ENCODE measurements around the gene TGFB1I1.
"Not testable (repeated sequence)": the region's sequence is repeated elsewhere in the genome, so short reads cannot be mapped to it uniquely, and the experiment has no call there.

The TGFB1I1 gene

DNA sequence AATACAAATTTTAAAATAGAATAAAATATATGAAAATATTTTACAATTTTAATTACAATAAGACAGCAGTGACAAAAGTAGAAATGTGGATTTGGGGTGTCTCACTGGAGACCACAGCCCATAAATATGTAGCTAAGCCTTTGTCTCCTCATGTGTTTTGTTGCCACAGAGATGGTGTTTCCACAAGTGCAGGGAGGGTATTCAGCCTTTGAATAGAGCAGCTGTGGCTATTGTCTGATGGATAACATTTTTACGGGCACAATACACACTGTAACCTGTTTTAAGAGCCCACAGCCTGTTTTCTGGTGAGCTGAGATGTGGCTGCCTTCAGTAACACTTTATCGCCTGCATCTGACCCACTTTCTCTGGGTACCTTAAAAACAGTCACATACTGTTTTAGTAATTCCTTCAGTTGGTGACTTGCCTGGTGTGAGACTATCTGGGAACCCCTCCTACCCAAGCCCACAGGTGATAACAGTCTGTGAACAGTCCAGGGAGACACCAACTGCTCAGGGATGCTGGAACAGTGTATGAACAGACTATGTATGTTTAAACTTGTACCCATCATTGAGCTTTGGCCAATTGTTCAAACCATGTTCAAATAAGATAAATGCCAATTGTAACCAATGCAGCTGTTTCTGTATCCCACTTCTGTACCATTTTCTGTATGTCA, 47.9 kb downstream of the TGFB1I1 start:
- TF ChIP-seq, protein P1, sequence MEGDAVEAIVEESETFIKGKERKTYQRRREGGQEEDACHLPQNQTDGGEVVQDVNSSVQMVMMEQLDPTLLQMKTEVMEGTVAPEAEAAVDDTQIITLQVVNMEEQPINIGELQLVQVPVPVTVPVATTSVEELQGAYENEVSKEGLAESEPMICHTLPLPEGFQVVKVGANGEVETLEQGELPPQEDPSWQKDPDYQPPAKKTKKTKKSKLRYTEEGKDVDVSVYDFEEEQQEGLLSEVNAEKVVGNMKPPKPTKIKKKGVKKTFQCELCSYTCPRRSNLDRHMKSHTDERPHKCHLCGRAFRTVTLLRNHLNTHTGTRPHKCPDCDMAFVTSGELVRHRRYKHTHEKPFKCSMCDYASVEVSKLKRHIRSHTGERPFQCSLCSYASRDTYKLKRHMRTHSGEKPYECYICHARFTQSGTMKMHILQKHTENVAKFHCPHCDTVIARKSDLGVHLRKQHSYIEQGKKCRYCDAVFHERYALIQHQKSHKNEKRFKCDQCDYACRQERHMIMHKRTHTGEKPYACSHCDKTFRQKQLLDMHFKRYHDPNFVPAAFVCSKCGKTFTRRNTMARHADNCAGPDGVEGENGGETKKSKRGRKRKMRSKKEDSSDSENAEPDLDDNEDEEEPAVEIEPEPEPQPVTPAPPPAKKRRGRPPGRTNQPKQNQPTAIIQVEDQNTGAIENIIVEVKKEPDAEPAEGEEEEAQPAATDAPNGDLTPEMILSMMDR (IDR thresholded peaks at IDR 0.05; ENCODE audit: insufficient read depth, low read length, poor library complexity, severe bottlenecking) = no peak
- DNase-seq (ENCODE audit: extremely low read depth, insufficient read length) = no peak
- Histone ChIP-seq H3K4me3 (replicated peaks; ENCODE audit: low read depth, low read length) (no peak overlapping the region), H3K27me3 (replicated peaks; ENCODE audit: control insufficient read depth, insufficient read depth, low read length) (no peaks in the 10 kb centered on the region), H3K36me3 (ENCODE audit: control insufficient read depth, insufficient read depth, low read length) (no peaks in the 10 kb centered on the region)

DNA sequence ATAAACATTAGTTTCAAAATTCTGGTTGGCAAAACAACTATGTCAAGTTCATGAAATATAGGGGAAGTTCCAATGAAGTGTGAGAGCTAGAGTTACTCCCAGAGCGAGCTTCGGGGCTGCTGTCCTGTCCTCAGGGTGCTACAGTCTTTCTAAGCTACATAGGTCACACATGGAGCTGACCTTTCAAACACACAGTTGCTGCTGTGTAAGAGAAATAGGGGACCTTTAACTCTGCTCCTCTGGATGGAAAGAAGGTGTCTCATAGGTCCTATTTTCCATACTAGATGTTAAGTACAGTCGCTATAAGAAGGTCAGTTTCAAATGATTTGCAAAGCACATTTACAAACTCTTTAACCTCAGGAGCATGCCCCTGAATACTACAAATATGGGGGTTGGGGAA, 49.4 kb downstream of the TGFB1I1 start:
- Histone ChIP-seq H3K36me3 (ENCODE audit: control insufficient read depth, insufficient read depth, low read length) (no peaks in the 10 kb centered on the region), H3K4me3 (replicated peaks; ENCODE audit: low read depth, low read length) (no peak overlapping the region), H3K27me3 (replicated peaks; ENCODE audit: control insufficient read depth, insufficient read depth, low read length) (no peaks in the 10 kb centered on the region)
- DNase-seq (ENCODE audit: extremely low read depth, insufficient read length) = no peak
- TF ChIP-seq, protein P1 (IDR thresholded peaks at IDR 0.05; ENCODE audit: insufficient read depth, low read length, poor library complexity, severe bottlenecking) = no peak

DNA sequence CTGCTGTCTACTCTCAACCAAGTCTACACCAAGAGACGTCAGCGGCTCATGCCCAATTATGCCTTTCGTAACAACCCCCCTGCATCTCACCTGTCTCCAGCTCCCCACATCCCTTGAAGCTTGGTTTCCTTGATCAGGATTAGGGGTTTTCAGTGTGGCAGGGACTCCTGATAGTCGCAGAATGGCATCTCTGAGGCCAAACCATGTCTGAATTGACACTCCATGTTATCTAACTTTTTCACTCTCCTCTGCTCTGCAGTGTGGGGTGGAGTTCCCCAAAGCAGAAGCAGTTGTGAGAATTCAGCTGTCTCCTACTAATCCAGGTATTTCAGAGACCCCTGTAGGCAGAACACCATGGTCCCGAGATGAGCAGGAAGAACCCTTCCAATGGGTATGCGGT, 50.1 kb downstream of the TGFB1I1 start:
- TF ChIP-seq, protein P1 (IDR thresholded peaks at IDR 0.05; ENCODE audit: insufficient read depth, low read length, poor library complexity, severe bottlenecking) = no peak
- DNase-seq (ENCODE audit: extremely low read depth, insufficient read length) = no peak
- Histone ChIP-seq H3K4me3 (replicated peaks; ENCODE audit: low read depth, low read length) (no peak overlapping the region), H3K27me3 (replicated peaks; ENCODE audit: control insufficient read depth, insufficient read depth, low read length) (no peaks in the 10 kb centered on the region), H3K36me3 (ENCODE audit: control insufficient read depth, insufficient read depth, low read length) (no peaks in the 10 kb centered on the region)

DNA sequence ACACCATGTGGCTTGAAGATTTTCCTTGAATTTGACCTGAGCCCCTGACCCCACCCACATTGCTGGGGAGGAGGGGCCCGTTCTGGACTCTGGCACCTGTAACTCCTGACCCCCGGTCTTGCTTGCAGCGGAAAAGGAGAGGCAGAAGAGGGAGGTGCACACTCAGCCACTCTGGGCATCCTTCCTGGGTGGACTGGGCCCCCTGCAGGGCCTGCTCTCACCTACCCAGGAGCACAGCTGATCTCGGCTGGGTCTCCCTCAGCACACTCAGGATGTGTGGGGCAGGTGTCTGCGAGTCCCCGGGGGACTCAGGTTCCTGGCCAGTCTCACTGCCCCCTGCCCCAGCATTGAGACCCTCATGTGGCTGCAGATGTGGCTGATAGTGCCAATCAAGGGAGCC, 51.8 kb downstream of the TGFB1I1 start:
- H3K36me3 ChIP-seq (ENCODE audit: control insufficient read depth, insufficient read depth, low read length); H3K4me3 ChIP-seq (replicated peaks; ENCODE audit: low read depth, low read length); H3K27me3 ChIP-seq (replicated peaks; ENCODE audit: control insufficient read depth, insufficient read depth, low read length); DNase-seq (ENCODE audit: extremely low read depth, insufficient read length): not testable (repeated sequence)

DNA sequence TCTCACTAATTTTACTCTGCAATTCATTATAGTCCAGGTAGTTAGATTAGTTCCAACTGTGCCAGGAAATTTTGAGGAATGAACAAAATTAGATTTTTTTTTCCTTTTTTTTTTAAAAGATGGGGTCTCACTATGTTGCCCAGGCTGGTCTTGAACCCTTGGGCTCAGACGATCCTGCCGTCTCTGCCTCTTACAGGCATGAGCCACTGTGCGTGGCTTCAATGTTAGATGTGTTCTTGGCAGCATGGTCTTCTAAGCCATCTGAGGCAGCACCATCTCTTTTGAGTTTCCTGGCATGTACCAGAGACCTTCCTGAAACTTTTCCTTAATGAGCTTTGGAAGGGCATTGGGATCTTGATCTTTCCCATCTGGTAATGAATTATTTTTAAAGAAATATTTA, 53.2 kb downstream of the TGFB1I1 start:
- TF ChIP-seq, protein P1 (IDR thresholded peaks at IDR 0.05; ENCODE audit: insufficient read depth, low read length, poor library complexity, severe bottlenecking) = no peak
- Histone ChIP-seq H3K36me3 (ENCODE audit: control insufficient read depth, insufficient read depth, low read length) (no peaks in the 10 kb centered on the region), H3K27me3 (replicated peaks; ENCODE audit: control insufficient read depth, insufficient read depth, low read length) (no peaks in the 10 kb centered on the region), H3K4me3 (replicated peaks; ENCODE audit: low read depth, low read length) (no peak overlapping the region)
- DNase-seq (ENCODE audit: extremely low read depth, insufficient read length) = no peak

Data from GM06990 (cell line).